Activated CD4-positive, alpha-beta T cell treated with anti-CD3 and anti-CD28 coated beads, Interleukin-2, Interleukin-6, amounts not matched to agents 100 ng/mL and 50 ng/mL, durations not matched to agents 16 hours and 8 hours (primary cell): ENCODE data around the gene GTF3C6.
"Not testable (repeated sequence)": the region's sequence is repeated elsewhere in the genome, so short reads cannot be mapped to it uniquely, and the experiment has no call there.

Experiments
- DNase-seq: peaks from one replicate; pipeline ENCODE4 v3.0.0-alpha.2; 2020

GTF3C6 gene

GRCh38 chr6:110980227-110980626 is 21.7 kb downstream of the GTF3C6 start:
- DNase-seq, result no peak

GRCh38 chr6:110980648-110981047 is 22.1 kb downstream of the GTF3C6 start:
- no peak for DNase-seq

GRCh38 chr6:110981202-110981600 is 22.7 kb downstream of the GTF3C6 start:
- DNase-seq, result no peak

GRCh38 chr6:110990840-110991576 is 32.5 kb downstream of the GTF3C6 start:
- DNase-seq, result no peak

- DNase-seq, result no peak
These were observed 38.2 kb downstream of the GTF3C6 start for GRCh38 chr6:110996691-110997090.

GRCh38 chr6:110999634-111000270 is 41.2 kb downstream of the GTF3C6 start:
- DNase-seq, result peak; percentile 15

- DNase-seq, result no peak
These were observed 43.8 kb downstream of the GTF3C6 start for GRCh38 chr6:111002350-111002749.

GRCh38 chr6:111011360-111012142 is 53.0 kb downstream of the GTF3C6 start:
- DNase-seq, result peak; percentile 50

GRCh38 chr6:111012143-111012452 is 53.6 kb downstream of the GTF3C6 start:
- DNase-seq, result no peak

- not testable (repeated sequence) for DNase-seq
These were observed 54.0 kb downstream of the GTF3C6 start for GRCh38 chr6:111012520-111012919.

GRCh38 chr6:111013144-111013915 is 54.8 kb downstream of the GTF3C6 start:
- DNase-seq, result no peak

GRCh38 chr6:111015389-111016124 is 57.1 kb downstream of the GTF3C6 start:
- DNase-seq, result no peak

GRCh38 chr6:111017241-111017640 is 58.7 kb downstream of the GTF3C6 start:
- DNase-seq, result not testable (repeated sequence)
